Smooth muscle cell (in vitro differentiated cells): ENCODE results near the gene DDX59. TPM values are rescaled to one million over a fixed set of nuclear protein-coding genes. Genes with fewer than 3 reads are reported as not detected.

Source experiments
- DNase-seq: peaks from one replicate; lab custom pipeline; 2025; ENCODE audit not compliant: unreplicated experiment; lab: John Stamatoyannopoulos, UW
- H2AFZ ChIP-seq: fragments of 200-600 bp; sonication (generic); 2 replicates; pipeline ENCODE4 v1.6.0; 2016; ENCODE audit warnings: antibody characterized with exemption, low read depth, mild to moderate bottlenecking
- H3F3A ChIP-seq: fragments of 200-600 bp; sonication (generic); 2 replicates; pipeline ENCODE4 v1.6.0; 2017; ENCODE audit warnings: antibody characterized with exemption, low read depth
- H3K27ac ChIP-seq: fragments of 200-600 bp; sonication (generic); 2 replicates; pipeline ENCODE4 v1.5.1; 2016; ENCODE audit warnings: low read depth, mild to moderate bottlenecking
- H3K27me3 ChIP-seq: fragments of 200-600 bp; sonication (generic); 2 replicates; pipeline ENCODE4 v1.6.1; 2016; ENCODE audit warnings: low read depth, mild to moderate bottlenecking
- H3K36me3 ChIP-seq: fragments of 200-600 bp; sonication (generic); 2 replicates; pipeline ENCODE4 v1.5.1; 2016; ENCODE audit warnings: low read depth
- H3K4me1 ChIP-seq: fragments of 200-600 bp; sonication (generic); 2 replicates; pipeline ENCODE4 v1.5.1; 2016; ENCODE audit warnings: low read depth
- H3K4me2 ChIP-seq: fragments of 200-600 bp; sonication (generic); 2 replicates; pipeline ENCODE4 v1.6.0; 2016; ENCODE audit warnings: mild to moderate bottlenecking
- H3K4me3 ChIP-seq: fragments of 200-600 bp; sonication (generic); 2 replicates; pipeline ENCODE4 v1.5.1; 2016; ENCODE audit warnings: mild to moderate bottlenecking
- H3K79me2 ChIP-seq: fragments of 200-600 bp; sonication (generic); 2 replicates; pipeline ENCODE4 v1.6.0; 2016; ENCODE audit warnings: low read depth, mild to moderate bottlenecking
- H3K9ac ChIP-seq: fragments of 200-600 bp; sonication (generic); 2 replicates; pipeline ENCODE4 v1.6.0; 2016; ENCODE audit warnings: low read depth
- H3K9me3 ChIP-seq: fragments of 200-600 bp; sonication (generic); replicated peaks from 2 replicates; pipeline ENCODE4 v1.5.1; 2016; ENCODE audit warnings: low read depth
- H4K20me1 ChIP-seq: fragments of 200-600 bp; sonication (generic); 2 replicates; pipeline ENCODE4 v1.6.0; 2016; ENCODE audit warnings: low read depth
- CTCF ChIP-seq: fragments of 200-600 bp; sonication (generic); IDR thresholded peaks from 2 replicates; pipeline ENCODE4 v1.5.1; 2017; ENCODE audit warnings: borderline replicate concordance, mild to moderate bottlenecking, antibody characterized with exemption; ENCODE audit not compliant: insufficient read depth, poor library complexity, severe bottlenecking
- WGBS: methylation state at CpG from one replicate; pipeline ENCODE4 v1.1.7; 2016; ENCODE audit warnings: low lambda C conversion rate; 5-methylcytosine and 5-hydroxymethylcytosine counted together
- polyA plus RNA-seq: library from polyadenylated mRNA; unstranded; fragments of >200 nt; fragmentation: Nextera tagmentation; extraction: Ambion mirVana; gene quantifications from 2 replicates; pipeline ENCODE4 v1.2.1, GENCODE V29; 2016
- total RNA-seq: library from RNA; depleted of rRNA; stranded (reverse); fragments of >200 nt; gene quantifications from 2 replicates; pipeline ENCODE4 v1.2.3, GENCODE V29; 2014

DDX59 gene
- total and polyA plus RNA-seq, 2 experiments from 2014 or later = 7.7 to 22.5 TPM

- H3K36me3 ChIP-seq = peaks cover 3% of the 10 kb centered on the region
- no peak for DNase-seq
These were observed 16.7 kb downstream of the DDX59 start for GRCh38 chr1:200653022-200653462.

GRCh38 chr1:200652378-200652777, 17.3 kb downstream of the DDX59 start:
- Histone ChIP-seq H4K20me1 (no peaks in the 10 kb centered on the region), H3K27ac (no peak overlapping the region), H3K4me3 (no peak overlapping the region), H3K27me3 (no peaks in the 10 kb centered on the region), H3K4me2 (no peak overlapping the region), H2AFZ (no peak overlapping the region), H3K79me2 (no peaks in the 10 kb centered on the region), H3K4me1 (no peaks in the 10 kb centered on the region), H3K9ac (no peak overlapping the region), H3F3A (no peaks in the 10 kb centered on the region), H3K36me3 (peaks cover 3% of the 10 kb centered on the region), H3K9me3 (no peaks in the 10 kb centered on the region)
- no peak for TF ChIP-seq CTCF
- no peak for DNase-seq
- 100% methylated on average over 1 of the region's 1 CpG for WGBS

More at GRCh38 chr1:200653022-200653462, 16.7 kb downstream of the DDX59 start:
- TF ChIP-seq CTCF = no peak
- H3K4me3 ChIP-seq = no peak overlapping the region
- H3K27ac ChIP-seq = no peak overlapping the region
- whole genome bisulfite sequencing = 89% methylated on average over 5 of the region's 5 CpGs
- no peaks in the 10 kb centered on the region for H3K27me3 ChIP-seq
- H4K20me1 ChIP-seq = no peaks in the 10 kb centered on the region
- no peaks in the 10 kb centered on the region for H3K4me1 ChIP-seq
- H3K79me2 ChIP-seq = no peaks in the 10 kb centered on the region
- H3K9ac ChIP-seq = no peak overlapping the region
- no peaks in the 10 kb centered on the region for H3K9me3 ChIP-seq
- no peak overlapping the region for H2AFZ ChIP-seq
- no peak overlapping the region for H3K4me2 ChIP-seq
- no peaks in the 10 kb centered on the region for H3F3A ChIP-seq

GRCh38 chr1:200646515-200646914, 23.2 kb downstream of the DDX59 start:
- no peaks in the 10 kb centered on the region for H3K9me3 ChIP-seq
- no peaks in the 10 kb centered on the region for H3K27me3 ChIP-seq
- no peak for TF ChIP-seq CTCF
- no peak overlapping the region for H3K4me3 ChIP-seq
- H3K4me2 ChIP-seq = no peak overlapping the region
- WGBS = 98% methylated on average over 4 of the region's 4 CpGs
- H3K27ac ChIP-seq = no peak overlapping the region
- H4K20me1 ChIP-seq = no peaks in the 10 kb centered on the region
- no peak overlapping the region for H3K9ac ChIP-seq
- H3F3A ChIP-seq = no peaks in the 10 kb centered on the region
- peaks cover 3% of the 10 kb centered on the region for H3K36me3 ChIP-seq
- no peaks in the 10 kb centered on the region for H3K79me2 ChIP-seq
- no peak overlapping the region for H2AFZ ChIP-seq
- DNase-seq = no peak
- no peaks in the 10 kb centered on the region for H3K4me1 ChIP-seq

GRCh38 chr1:200644021-200644420, 25.7 kb downstream of the DDX59 start:
- no peak overlapping the region for H3K4me3 ChIP-seq
- H3K79me2 ChIP-seq = no peaks in the 10 kb centered on the region
- H4K20me1 ChIP-seq = no peaks in the 10 kb centered on the region
- H2AFZ ChIP-seq = no peak overlapping the region
- no peak overlapping the region for H3K4me2 ChIP-seq
- no peaks in the 10 kb centered on the region for H3K27me3 ChIP-seq
- H3K27ac ChIP-seq = no peak overlapping the region
- no peak overlapping the region for H3K9ac ChIP-seq
- peaks cover 3% of the 10 kb centered on the region for H3K36me3 ChIP-seq
- no peaks in the 10 kb centered on the region for H3K9me3 ChIP-seq
- H3K4me1 ChIP-seq = no peaks in the 10 kb centered on the region
- DNase-seq = no peak
- peaks cover 3% of the 10 kb centered on the region for H3F3A ChIP-seq
- no peak for TF ChIP-seq CTCF
